Gastroesophageal sphincter (tissue), 3 donors: ENCODE results near the gene DNTTIP2.

Experiments
- CTCF ChIP-seq, 4 experiments: fragments of 200-600 bp in 2 of 4; fragments of 450-650 bp in 2 of 4; sonication (generic) in 1 of 4; IDR thresholded peaks; one replicate each; pipeline ENCODE4 v1.5.1; 2017 to 2019; ENCODE audit warnings: antibody characterized with exemption in 4 of 4, mild to moderate bottlenecking in 2 of 4, moderate library complexity in 2 of 4
- EP300 ChIP-seq: sonication (generic); formaldehyde crosslinking; IDR thresholded peaks from one replicate; pipeline ENCODE4 v1.6.1; 2017; ENCODE audit warnings: antibody characterized with exemption, mild to moderate bottlenecking
- POLR2AphosphoS5 ChIP-seq: sonication (generic); formaldehyde crosslinking; IDR thresholded peaks from one replicate; pipeline ENCODE4 v1.6.1; 2017; ENCODE audit warnings: antibody characterized with exemption

- no peak for TF ChIP-seq POLR2AphosphoS5
- TF ChIP-seq CTCF (IDR thresholded peaks at IDR 0.05), result no peak
- no peak for TF ChIP-seq EP300
Measured at GRCh38 chr1:93842750-93843500, 36.1 kb downstream of the DNTTIP2 start.
